A549 (cell line): ENCODE measurements around the gene HYAL3. TPM values are rescaled to one million over a fixed set of nuclear protein-coding genes. Genes with fewer than 3 reads are reported as not detected.

Source experiments
- ATAC-seq, 2 experiments: fragments of 200-7000 bp in 1 of 2; fragments of >200 bp in 1 of 2; cut with Nextera tagmentation in 1 of 2; cut with Tn5 transposase in 1 of 2; 3 replicates each; pipeline versions ENCODE4 v1.8.0 to v1.9.1; 2018 to 2020; ENCODE audit warnings: mild to moderate bottlenecking in 1 of 2, moderate library complexity in 1 of 2
- CTCF ChIA-PET: fragments of 300-600 bp; sonication (Branson Sonifier 250); formaldehyde crosslinking; extraction: SDS; loops from one replicate; lab custom pipeline; 2021; ENCODE audit warnings: antibody characterized with exemption, inconsistent platforms; lab: Yijun Ruan, JAX
- POLR2A ChIA-PET: fragments of 350-600 bp; formaldehyde crosslinking; extraction: SDS; loops from one replicate; lab custom pipeline; 2021; ENCODE audit warnings: antibody characterized with exemption, inconsistent platforms; lab: Yijun Ruan, JAX
- DNase-seq, 2 experiments: peaks; one replicate each; pipeline versions ENCODE4 v3.0.0 to v3.0.0-alpha.2; 2011 to 2016; ENCODE audit warnings: low read depth in 1 of 2, low spot score in 1 of 2
- FAIRE-seq: peaks from 2 replicates; lab custom pipeline; 2011; peaks lifted over from hg19 to GRCh38; lab: Jason Lieb, UNC
- H3K27ac ChIP-seq, 2 experiments: fragments of >200 bp; sonication (Bioruptor Twin); formaldehyde crosslinking; 3 replicates each; pipeline ENCODE4 v1.5.1; 2016 to 2017
- H3K4me1 ChIP-seq: fragments of >200 bp; sonication (Bioruptor Twin); formaldehyde crosslinking; 3 replicates; pipeline ENCODE4 v1.6.1; 2016
- H3K4me2 ChIP-seq: fragments of >200 bp; sonication (Bioruptor Twin); formaldehyde crosslinking; 3 replicates; pipeline ENCODE4 v1.6.1; 2016
- H3K4me3 ChIP-seq: fragments of >200 bp; sonication (Bioruptor Twin); formaldehyde crosslinking; 3 replicates; pipeline ENCODE4 v1.5.1; 2016
- H3K9me3 ChIP-seq: fragments of >200 bp; sonication (Bioruptor Twin); formaldehyde crosslinking; 3 replicates; pipeline ENCODE4 v1.6.1; 2016
- ATOH8 ChIP-seq: fragments of 250-450 bp; sonication (Bioruptor Pico); IDR thresholded peaks from 2 replicates; pipeline ENCODE4 v1.5.0; 2020; ENCODE audit warnings: low read depth, mild to moderate bottlenecking, moderate library complexity
- BCL3 ChIP-seq: fragments of >200 bp; sonication (Bioruptor Twin); formaldehyde crosslinking; IDR thresholded peaks from 3 replicates; pipeline ENCODE4 v1.6.1; 2016
- BHLHE40 ChIP-seq: IDR thresholded peaks from 2 replicates; pipeline ENCODE4 v1.6.1; 2012; ENCODE audit warnings: low read depth, low read length, inconsistent platforms
- CHD2 ChIP-seq: fragments of 150-350 bp; IDR thresholded peaks from 2 replicates; pipeline ENCODE4 v1.6.1; 2014; ENCODE audit warnings: low read length; ENCODE audit not compliant: partially characterized antibody
- CHD4 ChIP-seq: fragments of 200-600 bp; sonication (generic); IDR thresholded peaks from 2 replicates; pipeline ENCODE4 v1.6.1; 2016; ENCODE audit warnings: antibody characterized with exemption, mild to moderate bottlenecking, borderline replicate concordance
- CTCF ChIP-seq: fragments of >200 bp; sonication (Bioruptor Twin); formaldehyde crosslinking; IDR thresholded peaks from 3 replicates; pipeline ENCODE4 v1.5.1; 2016
- E2F6 ChIP-seq: IDR thresholded peaks from 2 replicates; pipeline ENCODE4 v1.6.1; 2012; ENCODE audit warnings: low read depth, borderline replicate concordance
- ELK1 ChIP-seq: fragments of 150-350 bp; IDR thresholded peaks from 2 replicates; pipeline ENCODE4 v1.6.1; 2014; ENCODE audit warnings: low read depth, mild to moderate bottlenecking, low read length
- EP300 ChIP-seq, 2 experiments: fragments of >200 bp; sonication (Bioruptor Twin); formaldehyde crosslinking; IDR thresholded peaks; 2 replicates in 1 of 2; 3 replicates in 1 of 2; pipeline ENCODE4 v1.6.1; 2016 to 2017
- FOSB ChIP-seq: fragments of 250-450 bp; sonication (Bioruptor Pico); IDR thresholded peaks from 2 replicates; pipeline ENCODE4 v1.5.0; 2020; ENCODE audit warnings: mild to moderate bottlenecking, moderate library complexity
- FOXS1 ChIP-seq: fragments of 250-450 bp; sonication (Bioruptor Pico); IDR thresholded peaks from 2 replicates; pipeline ENCODE4 v1.5.0; 2020; ENCODE audit warnings: mild to moderate bottlenecking, moderate library complexity
- HES2 ChIP-seq: fragments of >200 bp; sonication (Bioruptor Twin); formaldehyde crosslinking; IDR thresholded peaks from 2 replicates; pipeline ENCODE4 v1.6.1; 2016
- JUN ChIP-seq, 2 experiments: fragments of >200 bp; sonication (Bioruptor Twin); formaldehyde crosslinking; IDR thresholded peaks; 2 replicates in 1 of 2; 3 replicates in 1 of 2; pipeline ENCODE4 v1.6.1; 2016 to 2017
- JUNB ChIP-seq: fragments of >200 bp; sonication (Bioruptor Twin); formaldehyde crosslinking; IDR thresholded peaks from 2 replicates; pipeline ENCODE4 v1.6.1; 2016
- MYC ChIP-seq: IDR thresholded peaks from 2 replicates; pipeline ENCODE4 v1.6.1; 2012; ENCODE audit warnings: mild to moderate bottlenecking, inconsistent platforms, low read length, improper control_type of control experiment, borderline replicate concordance
- NFE2L2 ChIP-seq: fragments of 150-350 bp; conservative IDR thresholded peaks from 2 replicates; pipeline ENCODE4 v1.6.1; 2014; ENCODE audit warnings: low read length
- PBX3 ChIP-seq: IDR thresholded peaks from 2 replicates; pipeline ENCODE4 v1.6.1; 2012
- RAD21 ChIP-seq, 2 experiments: fragments of >200 bp in 1 of 2; sonication (Bioruptor Twin) in 1 of 2; formaldehyde crosslinking in 1 of 2; IDR thresholded peaks in 1 of 2; conservative IDR thresholded peaks in 1 of 2; 2 replicates in 1 of 2; 3 replicates in 1 of 2; pipeline ENCODE4 v1.6.1; 2012 to 2018; ENCODE audit warnings: inconsistent platforms in 1 of 2
- RARB ChIP-seq: fragments of 250-450 bp; sonication (Bioruptor Pico); IDR thresholded peaks from 2 replicates; pipeline ENCODE4 v1.8.0; 2021; ENCODE audit warnings: mild to moderate bottlenecking, moderate library complexity
- REST ChIP-seq: fragments of 200-600 bp; sonication (generic); IDR thresholded peaks from 2 replicates; pipeline ENCODE4 v1.6.1; 2016; ENCODE audit warnings: antibody characterized with exemption, mild to moderate bottlenecking, moderate library complexity
- ZC3H11A ChIP-seq: fragments of 450-650 bp; IDR thresholded peaks from 2 replicates; pipeline ENCODE4 v1.6.1; 2014; ENCODE audit warnings: antibody characterized with exemption, mild to moderate bottlenecking
- ZFP36 ChIP-seq: fragments of 450-650 bp; IDR thresholded peaks from 2 replicates; pipeline ENCODE4 v1.6.1; 2014; ENCODE audit warnings: borderline replicate concordance; ENCODE audit not compliant: partially characterized antibody
- ZNF302 ChIP-seq: fragments of 250-450 bp; sonication (Bioruptor Pico); IDR thresholded peaks from 2 replicates; pipeline ENCODE4 v1.9.0; 2021; ENCODE audit warnings: inconsistent platforms, mild to moderate bottlenecking, moderate library complexity
- WGBS: methylation state at CpG from one replicate; pipeline ENCODE4 v1.1.6; 2017; ENCODE audit errors: missing lambda C conversion rate; 5-methylcytosine and 5-hydroxymethylcytosine counted together
- polyA plus RNA-seq, 4 experiments: library from polyadenylated mRNA; depleted of rRNA in 3 of 4; stranded (reverse); fragments of >200 nt; fragmentation: RNase III in 1 of 4; extraction: RNeasy Plus Mini Kit Qiagen cat#74134 plus additional on column Dnase treatment in 1 of 4; gene quantifications; 2 replicates in 3 of 4; 3 replicates in 1 of 4; pipeline ENCODE4 v1.2.3, GENCODE V29; 2011 to 2017

The HYAL3 gene
- polyA plus RNA-seq, 2 of the 4 experiments (the other 2 are of a cell fraction), result 3.0 to 5.0 TPM

GRCh38 chr3:50273689-50274065 is 25.5 kb downstream of the HYAL3 start (continued):
- no peak for TF ChIP-seq REST
- no peak for TF ChIP-seq NFE2L2
- TF ChIP-seq ZNF302 (CRISPR knock-in tag), result no peak
- TF ChIP-seq EP300 (IDR thresholded peaks at IDR 0.05), result no peak
- TF ChIP-seq CTCF, result no peak

GRCh38 chr3:50272911-50273688 is 26.1 kb downstream of the HYAL3 start:
- DNase-seq, result peak; percentile 74 to 77
- H3K4me3 ChIP-seq, result no peak overlapping the region
- no peaks in the 10 kb centered on the region for H3K9me3 ChIP-seq
- peak overlapping the region; percentile 59 for H3K4me2 ChIP-seq
- FAIRE-seq, result no peak
- ATAC-seq, result peak; percentile 43 to 75
- WGBS, result 16% methylated on average over 35 of the region's 61 CpGs
- POLR2A ChIA-PET, result no interaction called here
- H3K4me1 ChIP-seq, result peaks cover 41% of the 10 kb centered on the region
- H3K27ac ChIP-seq, result 0 out of 6 replicates have a peak overlapping the region, but pooled peaks of 1 of the 2 experiments have one; percentile 37
- CTCF ChIA-PET, result interaction anchor here (0.7 to 8.0 kb wide), 10 partner anchors 12 to 78 kb away, joined by 3 to 67 read pairs (median 7); partner anchors contain the start of gene IFRD2
- no peak for TF ChIP-seq JUN (IDR thresholded peaks at IDR 0.05)
- TF ChIP-seq BHLHE40, result no peak
- no peak for TF ChIP-seq MYC
- no peak for TF ChIP-seq CHD2
- TF ChIP-seq HES2, result no peak
- peak; percentile 78 for TF ChIP-seq CTCF
- no peak for TF ChIP-seq ELK1
- no peak for TF ChIP-seq JUNB
- TF ChIP-seq ZFP36, result no peak
- TF ChIP-seq PBX3, result no peak
- TF ChIP-seq RARB, result no peak
- no peak for TF ChIP-seq ZC3H11A
- no peak for TF ChIP-seq BCL3
- no peak for TF ChIP-seq FOXS1 (CRISPR knock-in tag)
- no peak for TF ChIP-seq E2F6
- peak; percentile 91 for TF ChIP-seq RAD21 (conservative IDR thresholded peaks at IDR 0.05 in 1 of 2, IDR thresholded peaks at IDR 0.05 in 1 of 2)
- no peak for TF ChIP-seq FOSB (CRISPR knock-in tag)
- TF ChIP-seq CHD4, result no peak
- no peak for TF ChIP-seq ATOH8 (CRISPR knock-in tag)
